ENCODE data around the gene MYEOV. TPM values are rescaled to one million over a fixed set of nuclear protein-coding genes. Genes with fewer than 3 reads are reported as not detected.
A peak's percentile ranks its signal among the peaks of the same experiment; 100 is the strongest.

The MYEOV gene
- total and polyA plus RNA-seq, 4 donors: 0.37 to 0.82 (median 0.64) TPM

- Histone ChIP-seq H3K36me3 (ENCODE audit: control insufficient read depth in 4 of 4, insufficient read depth in 4 of 4, low read length in 4 of 4) (no peaks in the 10 kb centered on the region), H3K27me3 (ENCODE audit: control insufficient read depth in 3 of 3, insufficient read depth in 3 of 3, low read length in 2 of 3) (no peaks in the 10 kb centered on the region), H3K9me3 (ENCODE audit: control insufficient read depth in 4 of 4, insufficient read depth in 3 of 4, low read length in 3 of 4) (peaks cover 0 to 2% (median 0%) of the 10 kb centered on the region in 4 donors), H3K27ac (ENCODE audit: low read depth in 1 of 2, low read length in 1 of 2) (peak overlapping the region; percentile 51 to 98), H3K4me3 (no peak overlapping the region), H3K4me1 (ENCODE audit: control insufficient read depth in 5 of 5, insufficient read depth in 5 of 5, low read length in 5 of 5) (peaks cover 4 to 64% (median 31%) of the 10 kb centered on the region in 5 donors), H3K9ac (ENCODE audit: insufficient read depth in 1 of 2, low read length in 2 of 2) (peak overlapping the region in 1 of 2 donors; percentile 70)
- ATAC-seq (ENCODE audit: insufficient read depth, low FRiP score) (peak; percentile 43), DNase-seq (peak; percentile 50 to 70 (median 56))
- TF ChIP-seq, protein P1, sequence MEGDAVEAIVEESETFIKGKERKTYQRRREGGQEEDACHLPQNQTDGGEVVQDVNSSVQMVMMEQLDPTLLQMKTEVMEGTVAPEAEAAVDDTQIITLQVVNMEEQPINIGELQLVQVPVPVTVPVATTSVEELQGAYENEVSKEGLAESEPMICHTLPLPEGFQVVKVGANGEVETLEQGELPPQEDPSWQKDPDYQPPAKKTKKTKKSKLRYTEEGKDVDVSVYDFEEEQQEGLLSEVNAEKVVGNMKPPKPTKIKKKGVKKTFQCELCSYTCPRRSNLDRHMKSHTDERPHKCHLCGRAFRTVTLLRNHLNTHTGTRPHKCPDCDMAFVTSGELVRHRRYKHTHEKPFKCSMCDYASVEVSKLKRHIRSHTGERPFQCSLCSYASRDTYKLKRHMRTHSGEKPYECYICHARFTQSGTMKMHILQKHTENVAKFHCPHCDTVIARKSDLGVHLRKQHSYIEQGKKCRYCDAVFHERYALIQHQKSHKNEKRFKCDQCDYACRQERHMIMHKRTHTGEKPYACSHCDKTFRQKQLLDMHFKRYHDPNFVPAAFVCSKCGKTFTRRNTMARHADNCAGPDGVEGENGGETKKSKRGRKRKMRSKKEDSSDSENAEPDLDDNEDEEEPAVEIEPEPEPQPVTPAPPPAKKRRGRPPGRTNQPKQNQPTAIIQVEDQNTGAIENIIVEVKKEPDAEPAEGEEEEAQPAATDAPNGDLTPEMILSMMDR (IDR thresholded peaks at IDR 0.05; ENCODE audit: control extremely low read depth, extremely low read depth): no peak
- WGBS, 2 donors: 10 to 15% methylated on average over 21 to 22 of the region's 22 CpGs
These were observed 4.5 kb downstream of the MYEOV start for GRCh38 chr11:69298267-69299022.

- H3K27me3 ChIP-seq (ENCODE audit: control insufficient read depth in 3 of 3, insufficient read depth in 3 of 3, low read length in 2 of 3): no peaks in the 10 kb centered on the region
- H3K4me1 ChIP-seq (ENCODE audit: control insufficient read depth in 5 of 5, insufficient read depth in 5 of 5, low read length in 5 of 5): peaks cover 4 to 62% (median 31%) of the 10 kb centered on the region in 5 donors
- 82 to 87% methylated on average over 11 of the region's 11 CpGs for WGBS, 2 donors
- ATAC-seq (ENCODE audit: insufficient read depth, low FRiP score) (no peak), DNase-seq (no peak)
- TF ChIP-seq, protein P1 (IDR thresholded peaks at IDR 0.05; ENCODE audit: control extremely low read depth, extremely low read depth): no peak
- H3K9me3 ChIP-seq (ENCODE audit: control insufficient read depth in 4 of 4, insufficient read depth in 3 of 4, low read length in 3 of 4): peaks cover 0 to 2% (median 0%) of the 10 kb centered on the region in 4 donors
- H3K36me3 ChIP-seq (ENCODE audit: control insufficient read depth in 4 of 4, insufficient read depth in 4 of 4, low read length in 4 of 4): no peaks in the 10 kb centered on the region
- H3K27ac ChIP-seq (ENCODE audit: low read depth in 1 of 2, low read length in 1 of 2): peak overlapping the region; percentile 22 to 98
- H3K4me3 ChIP-seq: no peak overlapping the region
- H3K9ac ChIP-seq (ENCODE audit: insufficient read depth in 1 of 2, low read length in 2 of 2): no peak overlapping the region
These were observed 5.1 kb downstream of the MYEOV start for GRCh38 chr11:69299023-69299461.

GRCh38 chr11:69299572-69299971, 5.6 kb downstream of the MYEOV start:
- Histone ChIP-seq H3K4me3 (no peak overlapping the region), H3K4me1 (ENCODE audit: control insufficient read depth in 5 of 5, insufficient read depth in 5 of 5, low read length in 5 of 5) (peaks cover 4 to 57% (median 31%) of the 10 kb centered on the region in 5 donors), H3K36me3 (ENCODE audit: control insufficient read depth in 4 of 4, insufficient read depth in 4 of 4, low read length in 4 of 4) (no peaks in the 10 kb centered on the region), H3K27me3 (ENCODE audit: control insufficient read depth in 3 of 3, insufficient read depth in 3 of 3, low read length in 2 of 3) (no peaks in the 10 kb centered on the region), H3K9ac (ENCODE audit: insufficient read depth in 1 of 2, low read length in 2 of 2) (no peak overlapping the region), H3K9me3 (ENCODE audit: control insufficient read depth in 4 of 4, insufficient read depth in 3 of 4, low read length in 3 of 4) (peaks cover 0 to 2% (median 0%) of the 10 kb centered on the region in 4 donors), H3K27ac (ENCODE audit: low read depth in 1 of 2, low read length in 1 of 2) (peak overlapping the region in 1 of 2 donors; percentile 98)
- ATAC-seq (ENCODE audit: insufficient read depth, low FRiP score): no peak
- TF ChIP-seq, protein P1 (IDR thresholded peaks at IDR 0.05; ENCODE audit: control extremely low read depth, extremely low read depth): no peak
- DNase-seq: no peak
- WGBS, 2 donors: 84 to 91% methylated on average over 8 of the region's 8 CpGs

Measured in lung (tissue), 12 donors.